WTC11 (cell line): Measurements from ENCODE around the gene GABBR1. TPM values are rescaled to one million over a fixed set of nuclear protein-coding genes. Genes with fewer than 3 reads are reported as not detected.
A peak's percentile ranks its signal among the peaks of the same experiment; 100 is the strongest.

Experiments
- ATAC-seq: fragments of 200-7000 bp; cut with Tn5 transposase; 2 replicates; pipeline ENCODE4 v1.10.0; 2021; ENCODE audit warnings: mild to moderate bottlenecking, moderate library complexity
- CTCF ChIA-PET: fragments of 300-600 bp; sonication (Branson Sonifier 250); formaldehyde crosslinking; loops from one replicate; lab custom pipeline; 2021; ENCODE audit warnings: antibody characterized with exemption; lab: Charles Lee
- POLR2A ChIA-PET: fragments of 350-600 bp; sonication (Branson Sonifier 250); formaldehyde crosslinking; loops from one replicate; lab custom pipeline; 2021; ENCODE audit warnings: antibody characterized with exemption; lab: Charles Lee
- DNase-seq: peaks from one replicate; pipeline ENCODE4 v3.0.0; 2021; ENCODE audit warnings: low spot score
- H3K27ac Mint-ChIP-seq: 2 replicates; pipeline ENCODE4 v1.8.0; 2021; ENCODE audit warnings: mixed read lengths
- H3K27me3 Mint-ChIP-seq: 2 replicates; pipeline ENCODE4 v1.8.0; 2021; ENCODE audit warnings: low read depth, mild to moderate bottlenecking, moderate library complexity, mixed read lengths
- H3K36me3 Mint-ChIP-seq: 2 replicates; pipeline ENCODE4 v1.8.0; 2021; ENCODE audit warnings: mixed read lengths
- H3K4me1 Mint-ChIP-seq: 2 replicates; pipeline ENCODE4 v1.8.0; 2022; ENCODE audit warnings: mixed read lengths
- H3K4me3 Mint-ChIP-seq: 2 replicates; pipeline ENCODE4 v1.8.0; 2021; ENCODE audit warnings: mild to moderate bottlenecking, moderate library complexity, mixed read lengths
- H3K9me3 Mint-ChIP-seq: 2 replicates; pipeline ENCODE4 v1.8.0; 2021; ENCODE audit warnings: mixed read lengths
- CDX4 ChIP-seq: fragments of 250-450 bp; sonication (Bioruptor Pico); IDR thresholded peaks from 2 replicates; pipeline ENCODE4 v1.9.0; 2021; ENCODE audit warnings: moderate library complexity, mild to moderate bottlenecking, inconsistent platforms, borderline replicate concordance
- CTCF ChIP-seq: fragments of 200-600 bp; IDR thresholded peaks from 2 replicates; pipeline ENCODE4 v1.8.0; 2022; ENCODE audit warnings: antibody characterized with exemption
- E2F1 ChIP-seq: sonication (generic); formaldehyde crosslinking; IDR thresholded peaks from 2 replicates; pipeline ENCODE4 v1.8.0; 2022; ENCODE audit warnings: mild to moderate bottlenecking, missing genetic modification reagents
- ELF4 ChIP-seq: sonication (generic); formaldehyde crosslinking; IDR thresholded peaks from 2 replicates; pipeline ENCODE4 v1.8.1; 2022; ENCODE audit warnings: low read depth, mild to moderate bottlenecking, moderate library complexity, missing genetic modification reagents
- ESRRA ChIP-seq: sonication (generic); formaldehyde crosslinking; IDR thresholded peaks from 2 replicates; pipeline ENCODE4 v1.8.1; 2022; ENCODE audit warnings: mild to moderate bottlenecking, missing genetic modification reagents, borderline replicate concordance
- GRHL2 ChIP-seq: fragments of 250-450 bp; sonication (Bioruptor Pico); IDR thresholded peaks from 2 replicates; pipeline ENCODE4 v1.8.0; 2022; ENCODE audit warnings: mild to moderate bottlenecking, moderate library complexity; ENCODE audit not compliant: insufficient replicate concordance, severe bottlenecking
- NFATC4 ChIP-seq: fragments of 250-450 bp; sonication (Bioruptor Pico); IDR thresholded peaks from 2 replicates; pipeline ENCODE4 v1.9.0; 2021; ENCODE audit warnings: mild to moderate bottlenecking
- NR2C2 ChIP-seq: sonication (generic); formaldehyde crosslinking; IDR thresholded peaks from 2 replicates; pipeline ENCODE4 v1.8.0; 2022; ENCODE audit warnings: mild to moderate bottlenecking, missing genetic modification reagents
- OVOL2 ChIP-seq: fragments of 250-450 bp; sonication (Bioruptor Pico); IDR thresholded peaks from 2 replicates; pipeline ENCODE4 v1.9.0; 2021; ENCODE audit warnings: mild to moderate bottlenecking, borderline replicate concordance
- PRDM15 ChIP-seq: sonication (generic); formaldehyde crosslinking; IDR thresholded peaks from 2 replicates; pipeline ENCODE4 v1.8.0; 2022; ENCODE audit warnings: missing genetic modification reagents
- PRRX2 ChIP-seq: fragments of 250-450 bp; sonication (Bioruptor Pico); IDR thresholded peaks from 2 replicates; pipeline ENCODE4 v1.8.0; 2021; ENCODE audit warnings: mild to moderate bottlenecking
- SMAD3 ChIP-seq: sonication (generic); formaldehyde crosslinking; IDR thresholded peaks from 2 replicates; pipeline ENCODE4 v1.8.0; 2022; ENCODE audit warnings: missing genetic modification reagents, mild to moderate bottlenecking, borderline replicate concordance
- SMAD4 ChIP-seq: sonication (generic); formaldehyde crosslinking; IDR thresholded peaks from 2 replicates; pipeline ENCODE4 v1.8.0; 2022; ENCODE audit warnings: mild to moderate bottlenecking, missing genetic modification reagents
- USF2 ChIP-seq: sonication (generic); formaldehyde crosslinking; IDR thresholded peaks from 2 replicates; pipeline ENCODE4 v1.8.1; 2023; ENCODE audit warnings: mild to moderate bottlenecking, missing genetic modification reagents, moderate library complexity
- ZNF121 ChIP-seq: sonication (generic); formaldehyde crosslinking; IDR thresholded peaks from 2 replicates; pipeline ENCODE4 v1.8.0; 2023; ENCODE audit warnings: missing genetic modification reagents
- ZNF219 ChIP-seq: sonication (generic); formaldehyde crosslinking; IDR thresholded peaks from 2 replicates; pipeline ENCODE4 v1.8.0; 2023; ENCODE audit warnings: missing genetic modification reagents, mild to moderate bottlenecking, borderline replicate concordance
- ZNF232 ChIP-seq: sonication (generic); formaldehyde crosslinking; IDR thresholded peaks from 2 replicates; pipeline ENCODE4 v1.8.0; 2022; ENCODE audit warnings: mild to moderate bottlenecking, missing genetic modification reagents
- ZNF416 ChIP-seq: fragments of 250-450 bp; sonication (Bioruptor Pico); IDR thresholded peaks from 2 replicates; pipeline ENCODE4 v1.9.0; 2021; ENCODE audit warnings: mild to moderate bottlenecking, inconsistent platforms
- total RNA-seq: library from RNA; stranded (reverse); gene quantifications from 3 replicates; pipeline ENCODE4 v1.2.3, GENCODE V29; 2021

Gene GABBR1
- total RNA-seq, 1 experiment from 2014 or later, result 107 TPM

GRCh38 chr6:29632789-29633533 lies at the start of gene GABBR1 (continued):
- peak; percentile 51 for TF ChIP-seq PRDM15
- TF ChIP-seq, all 79 proteins: peak for 16

- no peak overlapping the region for H3K4me3 Mint-ChIP-seq
- TF ChIP-seq ZNF121 (CRISPR knock-in tag) (0 out of 2 replicates have a peak, but pooled peaks have one; percentile 43), GRHL2 (CRISPR knock-in tag) (no peak), NFATC4 (CRISPR knock-in tag) (no peak), SMAD3 (no peak), ELF4 (CRISPR knock-in tag) (no peak), CDX4 (CRISPR knock-in tag) (no peak)
- H3K27ac Mint-ChIP-seq, result no peak overlapping the region
- peaks cover 2% of the 10 kb centered on the region; the same call in 1 of the 2 replicates for H3K27me3 Mint-ChIP-seq
- peaks cover 11% of the 10 kb centered on the region for H3K9me3 Mint-ChIP-seq
- ChIA-PET CTCF (interaction anchor here (0.7 to 12.4 kb wide), 4 partner anchors 15 to 357 kb away, joined by 3 to 405 read pairs (median 4); no protein-coding TSS in a partner anchor), POLR2A (interaction anchor here (0.7 to 2.7 kb wide), 2 partner anchors 32 to 40 kb away, joined by 7 to 8 read pairs; no protein-coding TSS in a partner anchor)
- peaks cover 8% of the 10 kb centered on the region for H3K36me3 Mint-ChIP-seq
- no peak for ATAC-seq
- peaks cover 48% of the 10 kb centered on the region for H3K4me1 Mint-ChIP-seq
- DNase-seq, result no peak
These were observed 48.8 kb upstream of the GABBR1 start for GRCh38 chr6:29681811-29682210.

GRCh38 chr6:29680904-29681303 lies 47.9 kb upstream of the GABBR1 start, which contains the start of gene ZFP57:
TSS of gene ZFP57 (minus strand) at chr6:29681152. CDS start at chr6:29677003, 4,149 bp downstream.
- H3K4me3 Mint-ChIP-seq, result peak within 1 kb of the TSS; percentile 59
- TF ChIP-seq OVOL2 (CRISPR knock-in tag) (no peak), USF2 (CRISPR knock-in tag) (no peak), SMAD4 (no peak), ESRRA (CRISPR knock-in tag) (no peak)
- ChIA-PET POLR2A (interaction anchor here (2.7 kb wide), 1 partner anchor 31 kb away, joined by 8 read pairs; no protein-coding TSS in a partner anchor), CTCF (interaction anchor here (0.7 to 12.4 kb wide), 4 partner anchors 14 to 41 kb away, joined by 3 to 405 read pairs (median 13); no protein-coding TSS in a partner anchor)
- H3K9me3 Mint-ChIP-seq, result peaks cover 11% of the 10 kb centered on the region
- peaks cover 8% of the 10 kb centered on the region for H3K36me3 Mint-ChIP-seq
- H3K27me3 Mint-ChIP-seq, result peaks cover 5% of the 10 kb centered on the region; the same call in 1 of the 2 replicates
- DNase-seq, result no peak
- peaks cover 56% of the 10 kb centered on the region for H3K4me1 Mint-ChIP-seq
- H3K27ac Mint-ChIP-seq, result peak within 1 kb of the TSS; percentile 72
- ATAC-seq, result no peak

GRCh38 chr6:29680416-29680815 lies 47.4 kb upstream of the GABBR1 start:
- peak; percentile 40 for DNase-seq
- Mint-ChIP-seq H3K4me3 (peak overlapping the region; percentile 59), H3K27ac (peak overlapping the region; percentile 72), H3K4me1 (peaks cover 59% of the 10 kb centered on the region), H3K9me3 (peaks cover 9% of the 10 kb centered on the region), H3K27me3 (peaks cover 6% of the 10 kb centered on the region; the same call in 1 of the 2 replicates), H3K36me3 (peaks cover 7% of the 10 kb centered on the region)
- no peak for TF ChIP-seq ZNF219 (CRISPR knock-in tag)
- no peak for TF ChIP-seq ZNF232 (CRISPR knock-in tag)
- TF ChIP-seq ESRRA (CRISPR knock-in tag), result no peak
- no peak for TF ChIP-seq E2F1 (CRISPR knock-in tag)
- peak; percentile 42 for TF ChIP-seq CTCF
- TF ChIP-seq PRRX2, result 0 out of 2 replicates have a peak, but pooled peaks have one; percentile 30
- TF ChIP-seq NR2C2 (CRISPR knock-in tag), result no peak
- no peak for TF ChIP-seq ZNF416 (CRISPR knock-in tag)
- ChIA-PET CTCF (interaction anchor here (1.0 to 12.4 kb wide), 4 partner anchors 14 to 168 kb away, joined by 3 to 405 read pairs (median 13); no protein-coding TSS in a partner anchor), POLR2A (no interaction called here)
- no peak for ATAC-seq
